ENCODE results near the gene TMEM86B.

TMEM86B gene

GRCh38 chr19:55228403-55229031 is at the start of gene TMEM86B:
TMEM86B (minus strand) TSS chr19:55228763; CDS start chr19:55228741, 22 bp downstream.
- H3K4me1 Mint-ChIP-seq: peaks cover 10% of the 10 kb centered on the region
- H3K4me3 Mint-ChIP-seq: no peak within 1 kb of the TSS
- H3K9me3 Mint-ChIP-seq: no peaks in the 10 kb centered on the region
- H3K36me3 Mint-ChIP-seq: peaks cover 84% of the 10 kb centered on the region
- no peak for DNase-seq (ENCODE audit: low spot score in 2 of 2)
- peak within 1 kb of the TSS; percentile 85 for H3K27ac Mint-ChIP-seq
- no peak for ATAC-seq

- H3K4me3 Mint-ChIP-seq: peak overlapping the region; percentile 100
Measured at GRCh38 chr19:55277494-55277893, 48.9 kb upstream of the TMEM86B start.

GRCh38 chr19:55276720-55277430 is 48.3 kb upstream of the TMEM86B start:
- Mint-ChIP-seq H3K4me3 (peak overlapping the region; percentile 100), H3K9me3 (no peaks in the 10 kb centered on the region), H3K4me1 (peaks cover 45% of the 10 kb centered on the region), H3K36me3 (peaks cover 54% of the 10 kb centered on the region), H3K27ac (peak overlapping the region; percentile 92)
- no peak for DNase-seq (ENCODE audit: low spot score in 2 of 2)
- ATAC-seq: no peak

More at GRCh38 chr19:55277494-55277893, 48.9 kb upstream of the TMEM86B start:
- Mint-ChIP-seq H3K9me3 (no peaks in the 10 kb centered on the region), H3K36me3 (peaks cover 47% of the 10 kb centered on the region), H3K27ac (peak overlapping the region; percentile 92), H3K4me1 (peaks cover 45% of the 10 kb centered on the region)
- DNase-seq (ENCODE audit: low spot score in 2 of 2): no peak
- ATAC-seq: no peak

- H3K4me1 Mint-ChIP-seq: peaks cover 40% of the 10 kb centered on the region
- DNase-seq (ENCODE audit: low spot score in 2 of 2) (no peak), ATAC-seq (peak; percentile 65)
- no peaks in the 10 kb centered on the region for H3K9me3 Mint-ChIP-seq
- peaks cover 61% of the 10 kb centered on the region for H3K36me3 Mint-ChIP-seq
- H3K27ac Mint-ChIP-seq: peak overlapping the region; percentile 92
- peak overlapping the region; percentile 100 for H3K4me3 Mint-ChIP-seq
Measured at GRCh38 chr19:55275851-55276719, 47.5 kb upstream of the TMEM86B start.

- Mint-ChIP-seq H3K27ac (no peak overlapping the region), H3K4me3 (no peak overlapping the region), H3K9me3 (no peaks in the 10 kb centered on the region), H3K36me3 (peaks cover 63% of the 10 kb centered on the region), H3K4me1 (peaks cover 20% of the 10 kb centered on the region)
- ATAC-seq (no peak), DNase-seq (ENCODE audit: low spot score in 2 of 2) (no peak)
Measured at GRCh38 chr19:55273978-55274707, 45.6 kb upstream of the TMEM86B start.

GRCh38 chr19:55272142-55272541 is 43.6 kb upstream of the TMEM86B start:
- ATAC-seq: no peak
- peak overlapping the region; percentile 21 for H3K27ac Mint-ChIP-seq
- peaks cover 11% of the 10 kb centered on the region for H3K4me1 Mint-ChIP-seq
- H3K36me3 Mint-ChIP-seq: peaks cover 60% of the 10 kb centered on the region
- no peak for DNase-seq (ENCODE audit: low spot score in 2 of 2)
- H3K4me3 Mint-ChIP-seq: no peak overlapping the region
- H3K9me3 Mint-ChIP-seq: no peaks in the 10 kb centered on the region

- H3K9me3 Mint-ChIP-seq: peaks cover 4% of the 10 kb centered on the region
- peaks cover 9% of the 10 kb centered on the region for H3K4me1 Mint-ChIP-seq
- H3K4me3 Mint-ChIP-seq: no peak overlapping the region
- no peak overlapping the region for H3K27ac Mint-ChIP-seq
- ATAC-seq (peak; percentile 19), DNase-seq (ENCODE audit: low spot score in 2 of 2) (no peak)
- H3K36me3 Mint-ChIP-seq: peaks cover 55% of the 10 kb centered on the region
Measured at GRCh38 chr19:55270172-55270942, 41.8 kb upstream of the TMEM86B start.

- no peak for DNase-seq (ENCODE audit: low spot score in 2 of 2)
- Mint-ChIP-seq H3K36me3 (peaks cover 45% of the 10 kb centered on the region), H3K9me3 (peaks cover 4% of the 10 kb centered on the region), H3K4me1 (peaks cover 9% of the 10 kb centered on the region), H3K27ac (no peak overlapping the region), H3K4me3 (no peak overlapping the region)
- ATAC-seq: no peak
Measured at GRCh38 chr19:55269299-55269698, 40.7 kb upstream of the TMEM86B start.

GRCh38 chr19:55266840-55267239 is 38.3 kb upstream of the TMEM86B start:
- H3K9me3 Mint-ChIP-seq: peaks cover 4% of the 10 kb centered on the region
- ATAC-seq (no peak), DNase-seq (ENCODE audit: low spot score in 2 of 2) (no peak)
- H3K4me3 Mint-ChIP-seq: no peak overlapping the region
- H3K4me1 Mint-ChIP-seq: peaks cover 9% of the 10 kb centered on the region
- peaks cover 26% of the 10 kb centered on the region for H3K36me3 Mint-ChIP-seq
- H3K27ac Mint-ChIP-seq: peak overlapping the region; percentile 63

- H3K27ac Mint-ChIP-seq: peak overlapping the region; percentile 63
- no peak for ATAC-seq
- peaks cover 21% of the 10 kb centered on the region for H3K36me3 Mint-ChIP-seq
- H3K4me3 Mint-ChIP-seq: no peak overlapping the region
- DNase-seq (ENCODE audit: low spot score in 2 of 2): no peak
- H3K9me3 Mint-ChIP-seq: peaks cover 4% of the 10 kb centered on the region
- H3K4me1 Mint-ChIP-seq: peaks cover 9% of the 10 kb centered on the region
Measured at GRCh38 chr19:55266404-55266803, 37.8 kb upstream of the TMEM86B start.

- DNase-seq (ENCODE audit: low spot score in 2 of 2) (no peak), ATAC-seq (no peak)
- peaks cover 4% of the 10 kb centered on the region for H3K9me3 Mint-ChIP-seq
- peaks cover 9% of the 10 kb centered on the region for H3K4me1 Mint-ChIP-seq
- H3K27ac Mint-ChIP-seq: peak overlapping the region; percentile 63
- H3K4me3 Mint-ChIP-seq: no peak overlapping the region
- H3K36me3 Mint-ChIP-seq: peaks cover 16% of the 10 kb centered on the region
Measured at GRCh38 chr19:55265723-55266386, 37.3 kb upstream of the TMEM86B start.

GRCh38 chr19:55265173-55265572 is 36.6 kb upstream of the TMEM86B start:
- H3K36me3 Mint-ChIP-seq: peaks cover 9% of the 10 kb centered on the region
- no peak overlapping the region for H3K27ac Mint-ChIP-seq
- peaks cover 13% of the 10 kb centered on the region for H3K4me1 Mint-ChIP-seq
- no peak overlapping the region for H3K4me3 Mint-ChIP-seq
- H3K9me3 Mint-ChIP-seq: peaks cover 4% of the 10 kb centered on the region
- no peak for ATAC-seq
- DNase-seq (ENCODE audit: low spot score in 2 of 2): no peak

GRCh38 chr19:55264531-55264930 is 36.0 kb upstream of the TMEM86B start:
- Mint-ChIP-seq H3K36me3 (peaks cover 10% of the 10 kb centered on the region), H3K9me3 (peaks cover 4% of the 10 kb centered on the region), H3K27ac (no peak overlapping the region), H3K4me1 (peaks cover 18% of the 10 kb centered on the region), H3K4me3 (no peak overlapping the region)
- DNase-seq (ENCODE audit: low spot score in 2 of 2) (no peak), ATAC-seq (no peak)

GRCh38 chr19:55262359-55262758 is 33.8 kb upstream of the TMEM86B start:
- no peak overlapping the region for H3K4me3 Mint-ChIP-seq
- peaks cover 26% of the 10 kb centered on the region for H3K36me3 Mint-ChIP-seq
- peak overlapping the region; percentile 67 for H3K27ac Mint-ChIP-seq
- ATAC-seq (no peak), DNase-seq (ENCODE audit: low spot score in 2 of 2) (no peak)
- H3K4me1 Mint-ChIP-seq: peaks cover 26% of the 10 kb centered on the region
- H3K9me3 Mint-ChIP-seq: peaks cover 4% of the 10 kb centered on the region

Data from stimulated activated effector memory CD8-positive, alpha-beta T cell treated with anti-CD3 and anti-CD28 coated beads, Interleukin-12 subunit alpha, Interleukin-12 subunit beta, amount 100 ng/mL, for 72 hours (primary cell).